Liver (tissue), 9 donors: ENCODE data around the gene LRGUK. TPM values are rescaled to one million over a fixed set of nuclear protein-coding genes. Genes with fewer than 3 reads are reported as not detected.

Experiments
- DNase-seq: peaks from one replicate; pipeline ENCODE4 v3.0.0-alpha.2; 2017; ENCODE audit warnings: low spot score
- H3K27ac ChIP-seq, 2 donors: one replicate each; pipeline ENCODE4 v1.7.0; 2013; ENCODE audit warnings: inconsistent platforms in 2 of 2, low read length in 2 of 2, control low read depth in 1 of 2, low read depth in 1 of 2, mild to moderate bottlenecking in 1 of 2
- H3K27me3 ChIP-seq, 4 donors: one replicate each; pipeline versions ENCODE4 v1.6.1 to v1.7.0; 2013; ENCODE audit warnings: low read length in 3 of 4, inconsistent platforms in 1 of 4, mild to moderate bottlenecking in 1 of 4, moderate library complexity in 1 of 4; ENCODE audit not compliant: control insufficient read depth in 4 of 4, insufficient read depth in 4 of 4
- H3K36me3 ChIP-seq, 4 donors: one replicate each; pipeline versions ENCODE4 v1.6.1 to v1.7.0; 2013; ENCODE audit warnings: low read length in 3 of 4, mild to moderate bottlenecking in 3 of 4, low read depth in 1 of 4, moderate library complexity in 1 of 4; ENCODE audit not compliant: control insufficient read depth in 4 of 4, insufficient read depth in 3 of 4
- H3K4me1 ChIP-seq, 4 donors: one replicate each; pipeline versions ENCODE4 v1.6.1 to v1.7.0; 2013; ENCODE audit warnings: low read length in 3 of 4, mild to moderate bottlenecking in 3 of 4, moderate library complexity in 1 of 4; ENCODE audit not compliant: control insufficient read depth in 4 of 4, insufficient read depth in 4 of 4
- H3K4me3 ChIP-seq, 3 donors: one replicate each; pipeline versions ENCODE4 v1.6.1 to v1.7.0; 2013; ENCODE audit warnings: low read length in 3 of 3, control low read depth in 1 of 3, low read depth in 1 of 3, mild to moderate bottlenecking in 1 of 3
- H3K9ac ChIP-seq, 2 donors: one replicate each; pipeline ENCODE4 v1.7.0; 2013; ENCODE audit warnings: low read length in 2 of 2, mild to moderate bottlenecking in 2 of 2, moderate library complexity in 2 of 2, control low read depth in 1 of 2, low read depth in 1 of 2
- H3K9me3 ChIP-seq, 4 donors: one replicate each; pipeline versions ENCODE4 v1.6.1 to v1.7.0; 2013; ENCODE audit warnings: low read length in 3 of 4; ENCODE audit not compliant: control insufficient read depth in 4 of 4
- CTCF ChIP-seq: fragments of 150-350 bp; IDR thresholded peaks from 2 replicates; pipeline ENCODE4 v1.5.1; 2017; ENCODE audit warnings: improper control_type of control experiment, low read depth, low read length; ENCODE audit not compliant: missing input control
- EGR1 ChIP-seq, 2 donors: IDR thresholded peaks; 2 replicates each; pipeline ENCODE4 v1.6.1; 2016 to 2018; ENCODE audit warnings: antibody characterized with exemption in 2 of 2, low read depth in 2 of 2
- FOXA2 ChIP-seq: IDR thresholded peaks from 2 replicates; pipeline ENCODE4 v1.6.1; 2016; ENCODE audit warnings: antibody characterized with exemption
- GABPA ChIP-seq, 2 donors: IDR thresholded peaks in 1 of 2; conservative IDR thresholded peaks in 1 of 2; 2 replicates each; pipeline ENCODE4 v1.6.1; 2016; ENCODE audit warnings: antibody characterized with exemption in 2 of 2, mild to moderate bottlenecking in 1 of 2, moderate library complexity in 1 of 2
- HNF4A ChIP-seq, 2 donors: conservative IDR thresholded peaks; 2 replicates each; pipeline ENCODE4 v1.6.1; 2016; ENCODE audit warnings: antibody characterized with exemption in 2 of 2, mild to moderate bottlenecking in 2 of 2
- HNF4G ChIP-seq: IDR thresholded peaks from 2 replicates; pipeline ENCODE4 v1.6.1; 2016; ENCODE audit warnings: antibody characterized with exemption
- JUND ChIP-seq, 2 donors: IDR thresholded peaks; 2 replicates each; pipeline ENCODE4 v1.6.1; 2016; ENCODE audit warnings: antibody characterized with exemption in 2 of 2
- REST ChIP-seq: IDR thresholded peaks from 2 replicates; pipeline ENCODE4 v1.6.1; 2016; ENCODE audit warnings: antibody characterized with exemption, mild to moderate bottlenecking
- RXRA ChIP-seq, 2 donors: IDR thresholded peaks; 2 replicates each; pipeline ENCODE4 v1.6.1; 2017 to 2018; ENCODE audit warnings: antibody characterized with exemption in 2 of 2, mild to moderate bottlenecking in 1 of 2
- SP1 ChIP-seq: IDR thresholded peaks from 2 replicates; pipeline ENCODE4 v1.6.1; 2018; ENCODE audit warnings: antibody characterized with exemption, mild to moderate bottlenecking
- TAF1 ChIP-seq: conservative IDR thresholded peaks from 2 replicates; pipeline ENCODE4 v1.6.1; 2016; ENCODE audit warnings: antibody characterized with exemption, mild to moderate bottlenecking
- ZBTB33 ChIP-seq: IDR thresholded peaks from 2 replicates; pipeline ENCODE4 v1.6.1; 2016; ENCODE audit warnings: antibody characterized with exemption
- WGBS: extraction: QIAGEN DNeasy Blood & Tissue Kit; methylation state at CpG from one replicate; pipeline ENCODE4 v1.1.7; 2013; 5-methylcytosine and 5-hydroxymethylcytosine counted together
- polyA plus RNA-seq, 2 donors: library from polyadenylated mRNA; stranded (reverse) in 1 of 2; unstranded in 1 of 2; fragments of 200-250 nt in 1 of 2; fragments of >200 nt in 1 of 2; fragmentation: Nextera tagmentation in 1 of 2; extraction: Ambion mirVana in 1 of 2; gene quantifications; one replicate each; pipeline versions ENCODE4 v1.2.1 to v1.2.3, GENCODE V29; 2013 to 2015
- total RNA-seq, 2 donors: library from RNA; depleted of rRNA; stranded (reverse); fragments of >200 nt; gene quantifications; one replicate each; pipeline ENCODE4 v1.2.3, GENCODE V29; 2014
- TF ChIP-seq, protein P1 (sequence below): IDR thresholded peaks from 2 replicates; pipeline ENCODE4 v1.6.1; 2016; ENCODE audit warnings: antibody characterized with exemption
- donor health status: healthy.
- donor health status: healthy.
- donor health status: healthy.
- donor health status: healthy.
- donor health status: healthy.

Gene LRGUK
- total and polyA plus RNA-seq, 4 donors: 0.03 to 0.50 (median 0.12) TPM

DNA sequence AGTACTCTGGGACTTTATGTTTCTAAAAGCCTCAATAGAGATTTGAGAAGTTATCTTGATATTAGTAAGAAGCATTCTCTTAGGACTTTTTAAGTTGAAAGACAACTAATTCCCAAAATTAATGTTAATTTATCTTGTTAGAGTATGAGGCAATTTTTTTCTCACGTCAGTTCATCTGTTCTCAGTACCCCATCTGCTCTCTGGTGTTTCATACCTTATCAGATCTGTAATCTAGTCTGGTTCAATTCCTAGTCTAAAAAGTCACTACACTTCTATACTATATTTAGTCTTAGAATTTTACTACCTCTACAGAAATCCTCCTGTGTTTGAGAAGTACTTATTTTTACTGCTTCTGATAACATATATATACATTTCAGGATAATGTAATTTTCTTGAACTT is 66.1 kb downstream of the LRGUK start:
- no peak overlapping the region for H3K4me3 ChIP-seq
- no peak for DNase-seq
- H3K9me3 ChIP-seq: no peaks in the 10 kb centered on the region
- H3K36me3 ChIP-seq: no peaks in the 10 kb centered on the region
- H3K27me3 ChIP-seq: no peaks in the 10 kb centered on the region
- no peak overlapping the region for H3K27ac ChIP-seq
- TF ChIP-seq REST (no peak), RXRA (IDR thresholded peaks at IDR 0.05) (no peak)
- TF ChIP-seq, protein P1, sequence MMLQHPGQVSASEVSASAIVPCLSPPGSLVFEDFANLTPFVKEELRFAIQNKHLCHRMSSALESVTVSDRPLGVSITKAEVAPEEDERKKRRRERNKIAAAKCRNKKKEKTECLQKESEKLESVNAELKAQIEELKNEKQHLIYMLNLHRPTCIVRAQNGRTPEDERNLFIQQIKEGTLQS: no peak
- peaks cover 0 to 6% (median 4%) of the 10 kb centered on the region in 4 donors for H3K4me1 ChIP-seq
- WGBS: 89% methylated on average over 1 of the region's 1 CpG
- H3K9ac ChIP-seq: no peak overlapping the region

- Histone ChIP-seq H3K27ac (no peak overlapping the region), H3K36me3 (no peaks in the 10 kb centered on the region), H3K4me1 (no peaks in the 10 kb centered on the region), H3K27me3 (no peaks in the 10 kb centered on the region), H3K4me3 (no peak overlapping the region), H3K9ac (no peak overlapping the region), H3K9me3 (no peaks in the 10 kb centered on the region)
- DNase-seq: no peak
- TF ChIP-seq TAF1 (no peak), FOXA2 (no peak), EGR1 (IDR thresholded peaks at IDR 0.05; ENCODE audit: low read depth in 2 of 2) (no peak), HNF4G (no peak), ZBTB33 (no peak), SP1 (no peak), GABPA (IDR thresholded peaks at IDR 0.05 in 1 of 2, conservative IDR thresholded peaks at IDR 0.05 in 1 of 2) (no peak), CTCF (no peak), HNF4A (conservative IDR thresholded peaks at IDR 0.05) (no peak), JUND (IDR thresholded peaks at IDR 0.05) (no peak)
- TF ChIP-seq, protein P1: no peak
Measured at GRCh38 chr7:134195252-134195651, 68.1 kb downstream of the LRGUK start.
